Suprapubic skin (tissue), 4 donors: ENCODE data around the gene PRCD. TPM values are rescaled to one million over a fixed set of nuclear protein-coding genes. Genes with fewer than 3 reads are reported as not detected.

Experiments used
- DNase-seq, 2 donors: peaks; one replicate each; pipeline ENCODE4 v3.0.0-alpha.2; 2019; ENCODE audit warnings: low spot score in 2 of 2
- H3K27ac ChIP-seq: fragments of 200-600 bp; sonication (generic); one replicate; pipeline ENCODE4 v1.5.1; 2019
- H3K27me3 ChIP-seq: fragments of 200-600 bp; sonication (generic); one replicate; pipeline ENCODE4 v1.5.1; 2019
- H3K36me3 ChIP-seq: fragments of 200-600 bp; sonication (generic); one replicate; pipeline ENCODE4 v1.5.1; 2019
- H3K4me1 ChIP-seq: fragments of 200-600 bp; sonication (generic); one replicate; pipeline ENCODE4 v1.5.1; 2019
- H3K4me3 ChIP-seq: fragments of 200-600 bp; sonication (generic); one replicate; pipeline ENCODE4 v1.5.1; 2019; ENCODE audit warnings: mild to moderate bottlenecking
- H3K9me3 ChIP-seq: fragments of 200-600 bp; sonication (generic); one replicate; pipeline ENCODE4 v1.5.1; 2019
- CTCF ChIP-seq, 2 donors: fragments of 200-600 bp in 1 of 2; fragments of 450-650 bp in 1 of 2; sonication (generic) in 1 of 2; IDR thresholded peaks; one replicate each; pipeline ENCODE4 v1.5.1; 2016 to 2019; ENCODE audit warnings: antibody characterized with exemption in 2 of 2, mild to moderate bottlenecking in 1 of 2, moderate library complexity in 1 of 2
- EP300 ChIP-seq: sonication (generic); formaldehyde crosslinking; IDR thresholded peaks from one replicate; pipeline ENCODE4 v1.6.1; 2017; ENCODE audit warnings: antibody characterized with exemption
- POLR2A ChIP-seq, 2 donors: fragments of 450-650 bp; IDR thresholded peaks; one replicate each; pipeline ENCODE4 v1.6.1; 2017; ENCODE audit warnings: antibody characterized with exemption in 2 of 2, mild to moderate bottlenecking in 2 of 2, moderate library complexity in 2 of 2
- POLR2AphosphoS5 ChIP-seq, 3 donors: sonication (generic); formaldehyde crosslinking; IDR thresholded peaks; one replicate each; pipeline ENCODE4 v1.6.1; 2017; ENCODE audit warnings: antibody characterized with exemption in 3 of 3
- WGBS: methylation state at CpG from one replicate; pipeline ENCODE4 v1.1.5; 2018; 5-methylcytosine and 5-hydroxymethylcytosine counted together
- total RNA-seq, 4 donors: library from RNA; depleted of rRNA; stranded (reverse); fragments of >200 nt; gene quantifications; one replicate each; pipeline ENCODE4 v1.1.0, GENCODE V29; 2016

Gene PRCD
- total RNA-seq, 4 donors from 2014 or later: 1.3 to 2.8 (median 2.2) TPM; not detected in 1

- TF ChIP-seq POLR2A (IDR thresholded peaks at IDR 0.05): peak; percentile 46 to 65
- no peak for TF ChIP-seq POLR2AphosphoS5 (IDR thresholded peaks at IDR 0.05)
- TF ChIP-seq EP300: no peak
- TF ChIP-seq CTCF (IDR thresholded peaks at IDR 0.05): no peak
- peaks cover 50% of the 10 kb centered on the region for H3K4me1 ChIP-seq
- peak within 1 kb of the TSS; percentile 85 for H3K27ac ChIP-seq
- H3K36me3 ChIP-seq: no peaks in the 10 kb centered on the region
- H3K9me3 ChIP-seq: no peaks in the 10 kb centered on the region
- H3K27me3 ChIP-seq: no peaks in the 10 kb centered on the region
- 4% methylated on average over 21 of the region's 72 CpGs for WGBS
- peak within 1 kb of the TSS; percentile 69 for H3K4me3 ChIP-seq
- DNase-seq: peak; percentile 91 to 92
Measured at GRCh38 chr17:76501018-76501826, 38.6 kb upstream of the PRCD start, which contains the start of gene RHBDF2. Gene RHBDF2 (minus strand): TSS chr17:76501423. CDS start chr17:76481524, 19,899 bp downstream.

GRCh38 chr17:76501827-76502307, 38.0 kb upstream of the PRCD start:
- no peaks in the 10 kb centered on the region for H3K9me3 ChIP-seq
- 82% methylated on average over 11 of the region's 11 CpGs for WGBS
- H3K36me3 ChIP-seq: no peaks in the 10 kb centered on the region
- TF ChIP-seq EP300 (no peak), CTCF (IDR thresholded peaks at IDR 0.05) (no peak), POLR2A (IDR thresholded peaks at IDR 0.05) (no peak), POLR2AphosphoS5 (IDR thresholded peaks at IDR 0.05) (no peak)
- H3K27ac ChIP-seq: peak overlapping the region; percentile 4
- H3K4me1 ChIP-seq: peaks cover 54% of the 10 kb centered on the region
- H3K4me3 ChIP-seq: peak overlapping the region; percentile 69
- no peak for DNase-seq
- H3K27me3 ChIP-seq: no peaks in the 10 kb centered on the region

GRCh38 chr17:76502341-76503211, 37.3 kb upstream of the PRCD start:
- Histone ChIP-seq H3K4me1 (peaks cover 49% of the 10 kb centered on the region), H3K36me3 (no peaks in the 10 kb centered on the region), H3K4me3 (no peak overlapping the region), H3K27me3 (no peaks in the 10 kb centered on the region), H3K27ac (no peak overlapping the region), H3K9me3 (no peaks in the 10 kb centered on the region)
- 83% methylated on average over 8 of the region's 8 CpGs for WGBS
- TF ChIP-seq CTCF (IDR thresholded peaks at IDR 0.05) (no peak), POLR2AphosphoS5 (IDR thresholded peaks at IDR 0.05) (no peak), POLR2A (IDR thresholded peaks at IDR 0.05) (no peak), EP300 (no peak)
- DNase-seq: no peak

GRCh38 chr17:76504117-76504516, 35.7 kb upstream of the PRCD start:
- WGBS: 84% methylated on average over 7 of the region's 7 CpGs
- Histone ChIP-seq H3K27me3 (no peaks in the 10 kb centered on the region), H3K36me3 (no peaks in the 10 kb centered on the region), H3K9me3 (no peaks in the 10 kb centered on the region), H3K4me3 (no peak overlapping the region), H3K4me1 (peaks cover 33% of the 10 kb centered on the region), H3K27ac (no peak overlapping the region)
- TF ChIP-seq CTCF (IDR thresholded peaks at IDR 0.05): no peak
- TF ChIP-seq EP300: no peak
- no peak for TF ChIP-seq POLR2A (IDR thresholded peaks at IDR 0.05)
- no peak for TF ChIP-seq POLR2AphosphoS5 (IDR thresholded peaks at IDR 0.05)
- DNase-seq: no peak
